Measurements from ENCODE around the gene GALNT9.

GALNT9 gene

DNA sequence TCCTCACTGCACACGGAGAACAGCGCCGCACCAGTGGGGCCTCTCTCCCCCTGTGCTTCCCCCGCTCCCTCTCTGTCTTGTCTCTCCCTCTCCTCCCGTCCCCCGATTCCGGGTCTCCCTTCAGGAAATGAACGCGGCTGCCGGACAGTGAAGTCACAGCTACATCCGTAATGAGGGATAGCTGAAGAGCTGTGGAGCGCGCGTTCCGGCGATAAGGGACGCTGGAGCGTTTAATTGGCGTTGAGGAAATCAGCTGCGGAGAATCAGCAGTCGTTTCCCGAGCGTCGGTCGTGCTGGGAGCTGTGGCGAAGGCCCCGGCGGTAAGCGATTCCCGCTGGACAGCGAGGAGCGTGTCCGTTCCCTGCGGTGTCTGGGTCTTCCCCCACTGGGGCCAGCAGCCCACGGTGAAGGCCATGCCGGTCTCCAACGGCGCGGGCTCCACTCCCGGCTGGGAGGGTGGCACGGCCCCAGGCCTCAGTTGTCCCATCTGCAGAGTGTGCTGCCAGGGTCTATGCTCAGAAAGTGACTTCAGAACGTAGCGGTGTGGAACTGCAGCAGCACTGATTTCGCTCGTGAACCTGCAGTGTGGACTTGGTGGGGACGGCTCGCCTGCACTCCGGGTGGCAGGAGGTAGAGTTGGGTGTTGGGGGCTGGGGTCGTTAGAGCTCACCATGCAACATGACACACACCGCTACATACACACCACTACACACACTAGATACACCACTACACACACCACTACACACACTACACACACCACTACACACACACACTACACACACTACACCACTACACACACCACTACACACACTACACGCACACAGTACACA lies 174.2 kb downstream of the GALNT9 start:
- in situ Hi-C loops (cut with HindIII; ENCODE audit: low sequenced_read_pairs) = no loop called here
- no peak for DNase-seq (ENCODE audit: low read depth, low spot score)
- no peak for TF ChIP-seq CTCF (IDR thresholded peaks at IDR 0.05; ENCODE audit: low read depth, low read length)
- H3K4me3 ChIP-seq (ENCODE audit: low read depth, low read length) = no peak overlapping the region

GRCh38 chr12:132154341-132154761 lies 175.0 kb downstream of the GALNT9 start:
- no peak overlapping the region for H3K4me3 ChIP-seq (ENCODE audit: low read depth, low read length)
- DNase-seq (ENCODE audit: low read depth, low spot score) = no peak
- in situ Hi-C loops (cut with HindIII; ENCODE audit: low sequenced_read_pairs) = no loop called here
- no peak for TF ChIP-seq CTCF (IDR thresholded peaks at IDR 0.05; ENCODE audit: low read depth, low read length)

GRCh38 chr12:132153501-132154340 lies 175.7 kb downstream of the GALNT9 start:
- TF ChIP-seq CTCF (IDR thresholded peaks at IDR 0.05; ENCODE audit: low read depth, low read length) = peak; percentile 93
- DNase-seq (ENCODE audit: low read depth, low spot score) = peak; percentile 75
- H3K4me3 ChIP-seq (ENCODE audit: low read depth, low read length) = no peak overlapping the region
- in situ Hi-C loops (cut with HindIII; ENCODE audit: low sequenced_read_pairs) = no loop called here

GRCh38 chr12:132152953-132153352 lies 176.4 kb downstream of the GALNT9 start:
- no peak for TF ChIP-seq CTCF (IDR thresholded peaks at IDR 0.05; ENCODE audit: low read depth, low read length)
- in situ Hi-C loops (cut with HindIII; ENCODE audit: low sequenced_read_pairs) = no loop called here
- no peak overlapping the region for H3K4me3 ChIP-seq (ENCODE audit: low read depth, low read length)
- DNase-seq (ENCODE audit: low read depth, low spot score) = no peak

- DNase-seq (ENCODE audit: low read depth, low spot score) = no peak
- no peak overlapping the region for H3K4me3 ChIP-seq (ENCODE audit: low read depth, low read length)
- in situ Hi-C loops (cut with HindIII; ENCODE audit: low sequenced_read_pairs) = no loop called here
Observed at GRCh38 chr12:132152411-132152821, 177.0 kb downstream of the GALNT9 start.

More at GRCh38 chr12:132152411-132152821, 177.0 kb downstream of the GALNT9 start:
- no peak for TF ChIP-seq CTCF (IDR thresholded peaks at IDR 0.05; ENCODE audit: low read depth, low read length)
